ENCODE measurements around the gene BEST1.

Gene BEST1

GRCh38 chr11:61914471-61915171, 35.5 kb upstream of the BEST1 start:
- no peak for DNase-seq (ENCODE audit: low read depth in 2 of 2, low spot score in 1 of 2)

- no peak for DNase-seq (ENCODE audit: low read depth in 2 of 2, low spot score in 1 of 2)
Observed at GRCh38 chr11:61916737-61917333, 33.3 kb upstream of the BEST1 start.

- DNase-seq (ENCODE audit: low read depth in 2 of 2, low spot score in 1 of 2), result no peak
Observed at GRCh38 chr11:61917334-61918109, 32.6 kb upstream of the BEST1 start, which contains the start of gene RAB3IL1. RAB3IL1 (minus strand) TSS chr11:61917566; CDS start chr11:61917367, 199 bp downstream.

GRCh38 chr11:61918251-61918937, 31.8 kb upstream of the BEST1 start:
- no peak for DNase-seq (ENCODE audit: low read depth in 2 of 2, low spot score in 1 of 2)

GRCh38 chr11:61918938-61919704, 31.0 kb upstream of the BEST1 start:
- no peak for DNase-seq (ENCODE audit: low read depth in 2 of 2, low spot score in 1 of 2)

- no peak for DNase-seq (ENCODE audit: low read depth in 2 of 2, low spot score in 1 of 2)
Observed at GRCh38 chr11:61919705-61920631, 30.2 kb upstream of the BEST1 start.

- DNase-seq (ENCODE audit: low read depth in 2 of 2, low spot score in 1 of 2), result no peak
Observed at GRCh38 chr11:61921446-61921845, 28.7 kb upstream of the BEST1 start.

- DNase-seq (ENCODE audit: low read depth in 2 of 2, low spot score in 1 of 2), result no peak
Observed at GRCh38 chr11:61922539-61922938, 27.6 kb upstream of the BEST1 start.

- no peak for DNase-seq (ENCODE audit: low read depth in 2 of 2, low spot score in 1 of 2)
Observed at GRCh38 chr11:61923166-61924063, 26.7 kb upstream of the BEST1 start.

- no peak for DNase-seq (ENCODE audit: low read depth in 2 of 2, low spot score in 1 of 2)
Observed at GRCh38 chr11:61924064-61924455, 26.1 kb upstream of the BEST1 start.

GRCh38 chr11:61925736-61926135, 24.4 kb upstream of the BEST1 start:
- DNase-seq (ENCODE audit: low read depth in 2 of 2, low spot score in 1 of 2), result no peak

GRCh38 chr11:61926235-61926634, 23.9 kb upstream of the BEST1 start:
- no peak for DNase-seq (ENCODE audit: low read depth in 2 of 2, low spot score in 1 of 2)

GRCh38 chr11:61927501-61927900, 22.6 kb upstream of the BEST1 start:
- DNase-seq (ENCODE audit: low read depth in 2 of 2, low spot score in 1 of 2), result no peak

- no peak for DNase-seq (ENCODE audit: low read depth in 2 of 2, low spot score in 1 of 2)
Observed at GRCh38 chr11:61928606-61929005, 21.5 kb upstream of the BEST1 start.

- DNase-seq (ENCODE audit: low read depth in 2 of 2, low spot score in 1 of 2), result no peak
Observed at GRCh38 chr11:61930933-61931332, 19.2 kb upstream of the BEST1 start.

GRCh38 chr11:61935861-61936260, 14.3 kb upstream of the BEST1 start:
- DNase-seq (ENCODE audit: low read depth in 2 of 2, low spot score in 1 of 2), result no peak

GRCh38 chr11:61940466-61940865, 9.7 kb upstream of the BEST1 start:
- DNase-seq (ENCODE audit: low read depth in 2 of 2, low spot score in 1 of 2), result no peak

- DNase-seq (ENCODE audit: low read depth in 2 of 2, low spot score in 1 of 2), result no peak
Observed at GRCh38 chr11:61945191-61945590, 5.0 kb upstream of the BEST1 start.

- DNase-seq (ENCODE audit: low read depth in 2 of 2, low spot score in 1 of 2), result no peak
Observed at GRCh38 chr11:61946894-61947293, 3.3 kb upstream of the BEST1 start.
